HCT116 (cell line): Measurements from ENCODE around the gene KDM5A. TPM values are rescaled to one million over a fixed set of nuclear protein-coding genes. Genes with fewer than 3 reads are reported as not detected.

ENCODE experiments used
- CBX3 ChIP-seq: IDR thresholded peaks from 2 replicates; pipeline ENCODE4 v1.6.1; 2012; ENCODE audit warnings: low read depth
- CEBPB ChIP-seq: IDR thresholded peaks from 2 replicates; pipeline ENCODE4 v1.6.1; 2012; ENCODE audit warnings: low read depth
- EGR1 ChIP-seq: IDR thresholded peaks from 2 replicates; pipeline ENCODE4 v1.6.1; 2012; ENCODE audit warnings: low read depth
- EZH2 ChIP-seq: fragments of 200-600 bp; sonication (generic); IDR thresholded peaks from 2 replicates; pipeline ENCODE4 v1.6.1; 2017; ENCODE audit warnings: antibody characterized with exemption, mixed run types
- EZH2phosphoT487 ChIP-seq: fragments of 200-600 bp; IDR thresholded peaks from 2 replicates; pipeline ENCODE4 v1.6.1; 2018; ENCODE audit warnings: antibody characterized with exemption, borderline replicate concordance
- FOSL1 ChIP-seq: IDR thresholded peaks from 2 replicates; pipeline ENCODE4 v1.6.1; 2012; ENCODE audit warnings: low read depth
- POLR2A ChIP-seq: IDR thresholded peaks from 2 replicates; pipeline ENCODE4 v1.7.0; 2011; ENCODE audit warnings: borderline replicate concordance; ENCODE audit not compliant: insufficient read depth, insufficient read length; ENCODE audit errors: extremely low read depth
- RAD21 ChIP-seq: IDR thresholded peaks from 2 replicates; pipeline ENCODE4 v1.6.1; 2012; ENCODE audit warnings: low read depth, mild to moderate bottlenecking
- SP1 ChIP-seq: IDR thresholded peaks from 2 replicates; pipeline ENCODE4 v1.6.1; 2012; ENCODE audit warnings: low read depth
- SRF ChIP-seq: IDR thresholded peaks from 2 replicates; pipeline ENCODE4 v1.6.1; 2012; ENCODE audit warnings: low read depth
- TCF7L2 ChIP-seq: IDR thresholded peaks from 2 replicates; pipeline ENCODE4 v1.7.0; 2011; ENCODE audit warnings: borderline replicate concordance, inconsistent platforms; ENCODE audit not compliant: insufficient read depth, insufficient read length; ENCODE audit errors: extremely low read depth
- YY1 ChIP-seq: IDR thresholded peaks from 2 replicates; pipeline ENCODE4 v1.6.1; 2011; ENCODE audit warnings: low read length, low read depth, moderate library complexity, mild to moderate bottlenecking; ENCODE audit not compliant: insufficient replicate concordance; ENCODE audit errors: extremely low read depth
- ZNF274 ChIP-seq: fragments of 200-500 bp; sonication (Bioruptor generic); IDR thresholded peaks from 2 replicates; pipeline ENCODE4 v1.6.1; 2014; ENCODE audit warnings: mild to moderate bottlenecking, low read depth, low read length, inconsistent platforms
- total RNA-seq: library from RNA; stranded (reverse); gene quantifications from one replicate; pipeline ENCODE4 v1.2.1, GENCODE V29; 2021; ENCODE audit not compliant: unreplicated experiment
- TF ChIP-seq, protein P1 (sequence below): IDR thresholded peaks from 2 replicates; pipeline ENCODE4 v1.6.1; 2012; ENCODE audit warnings: low read depth
- TF ChIP-seq, protein P2 (sequence below): IDR thresholded peaks from 2 replicates; pipeline ENCODE4 v1.6.1; 2011; ENCODE audit warnings: mild to moderate bottlenecking, low read length, moderate library complexity; ENCODE audit not compliant: insufficient replicate concordance; ENCODE audit errors: extremely low read depth
- TF ChIP-seq, protein P3 (sequence below): IDR thresholded peaks from 2 replicates; pipeline ENCODE4 v1.6.1; 2012

KDM5A gene
- total RNA-seq, 1 experiment from 2014 or later: 49.0 TPM

DNA sequence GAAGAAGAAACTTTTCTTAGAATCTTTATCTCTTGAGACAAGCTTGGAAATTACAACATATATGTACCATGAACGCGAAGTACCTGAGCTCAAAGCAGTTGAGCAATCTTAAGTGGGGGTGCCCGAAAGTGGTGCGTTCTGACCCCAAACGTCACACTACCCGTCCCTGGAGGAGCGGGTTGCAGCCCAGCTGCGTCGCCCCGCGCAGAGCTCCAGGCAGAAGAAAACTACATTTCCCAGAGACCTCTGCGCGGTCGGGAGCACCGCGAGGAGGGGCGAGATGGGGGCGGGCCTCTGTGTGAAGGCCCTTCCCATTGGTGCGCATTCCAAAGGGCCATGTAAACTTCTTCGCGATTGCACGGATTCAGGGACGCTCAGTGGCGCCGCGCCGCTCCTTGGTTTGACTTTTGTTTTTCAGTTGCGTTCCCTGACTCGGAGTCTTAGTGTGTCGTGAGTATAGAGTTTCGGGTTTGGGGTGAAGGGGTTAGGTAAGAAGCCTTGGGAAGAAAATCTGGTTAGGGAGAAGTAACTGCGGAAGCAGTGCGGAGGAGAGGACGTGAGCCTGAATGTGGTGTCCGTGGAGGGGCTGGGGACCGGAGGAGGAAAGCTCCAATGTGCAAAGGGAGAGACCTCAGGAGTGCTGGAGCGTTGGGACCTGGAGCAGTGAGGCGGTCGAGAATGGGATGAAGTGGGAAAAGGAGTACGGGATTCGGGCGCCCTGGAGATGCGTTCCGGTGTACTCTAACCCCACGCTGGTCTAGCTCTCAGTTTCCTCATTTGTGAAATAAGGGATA is 12.3 kb upstream of the KDM5A start, which contains the start of gene CCDC77 (continued):
- TF ChIP-seq, protein P1, sequence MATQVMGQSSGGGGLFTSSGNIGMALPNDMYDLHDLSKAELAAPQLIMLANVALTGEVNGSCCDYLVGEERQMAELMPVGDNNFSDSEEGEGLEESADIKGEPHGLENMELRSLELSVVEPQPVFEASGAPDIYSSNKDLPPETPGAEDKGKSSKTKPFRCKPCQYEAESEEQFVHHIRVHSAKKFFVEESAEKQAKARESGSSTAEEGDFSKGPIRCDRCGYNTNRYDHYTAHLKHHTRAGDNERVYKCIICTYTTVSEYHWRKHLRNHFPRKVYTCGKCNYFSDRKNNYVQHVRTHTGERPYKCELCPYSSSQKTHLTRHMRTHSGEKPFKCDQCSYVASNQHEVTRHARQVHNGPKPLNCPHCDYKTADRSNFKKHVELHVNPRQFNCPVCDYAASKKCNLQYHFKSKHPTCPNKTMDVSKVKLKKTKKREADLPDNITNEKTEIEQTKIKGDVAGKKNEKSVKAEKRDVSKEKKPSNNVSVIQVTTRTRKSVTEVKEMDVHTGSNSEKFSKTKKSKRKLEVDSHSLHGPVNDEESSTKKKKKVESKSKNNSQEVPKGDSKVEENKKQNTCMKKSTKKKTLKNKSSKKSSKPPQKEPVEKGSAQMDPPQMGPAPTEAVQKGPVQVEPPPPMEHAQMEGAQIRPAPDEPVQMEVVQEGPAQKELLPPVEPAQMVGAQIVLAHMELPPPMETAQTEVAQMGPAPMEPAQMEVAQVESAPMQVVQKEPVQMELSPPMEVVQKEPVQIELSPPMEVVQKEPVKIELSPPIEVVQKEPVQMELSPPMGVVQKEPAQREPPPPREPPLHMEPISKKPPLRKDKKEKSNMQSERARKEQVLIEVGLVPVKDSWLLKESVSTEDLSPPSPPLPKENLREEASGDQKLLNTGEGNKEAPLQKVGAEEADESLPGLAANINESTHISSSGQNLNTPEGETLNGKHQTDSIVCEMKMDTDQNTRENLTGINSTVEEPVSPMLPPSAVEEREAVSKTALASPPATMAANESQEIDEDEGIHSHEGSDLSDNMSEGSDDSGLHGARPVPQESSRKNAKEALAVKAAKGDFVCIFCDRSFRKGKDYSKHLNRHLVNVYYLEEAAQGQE: no peak
- TF ChIP-seq FOSL1 (no peak), ZNF274 (no peak), SRF (no peak), POLR2A (peak; percentile 82), YY1 (peak; percentile 75), EZH2 (no peak), RAD21 (no peak), EGR1 (0 out of 2 replicates have a peak, but pooled peaks have one; percentile 32), EZH2phosphoT487 (no peak), SP1 (peak; percentile 99), TCF7L2 (no peak), CBX3 (0 out of 2 replicates have a peak, but pooled peaks have one; percentile 46), CEBPB (no peak)
- TF ChIP-seq, protein P2, sequence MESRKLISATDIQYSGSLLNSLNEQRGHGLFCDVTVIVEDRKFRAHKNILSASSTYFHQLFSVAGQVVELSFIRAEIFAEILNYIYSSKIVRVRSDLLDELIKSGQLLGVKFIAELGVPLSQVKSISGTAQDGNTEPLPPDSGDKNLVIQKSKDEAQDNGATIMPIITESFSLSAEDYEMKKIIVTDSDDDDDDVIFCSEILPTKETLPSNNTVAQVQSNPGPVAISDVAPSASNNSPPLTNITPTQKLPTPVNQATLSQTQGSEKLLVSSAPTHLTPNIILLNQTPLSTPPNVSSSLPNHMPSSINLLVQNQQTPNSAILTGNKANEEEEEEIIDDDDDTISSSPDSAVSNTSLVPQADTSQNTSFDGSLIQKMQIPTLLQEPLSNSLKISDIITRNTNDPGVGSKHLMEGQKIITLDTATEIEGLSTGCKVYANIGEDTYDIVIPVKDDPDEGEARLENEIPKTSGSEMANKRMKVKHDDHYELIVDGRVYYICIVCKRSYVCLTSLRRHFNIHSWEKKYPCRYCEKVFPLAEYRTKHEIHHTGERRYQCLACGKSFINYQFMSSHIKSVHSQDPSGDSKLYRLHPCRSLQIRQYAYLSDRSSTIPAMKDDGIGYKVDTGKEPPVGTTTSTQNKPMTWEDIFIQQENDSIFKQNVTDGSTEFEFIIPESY: peak; percentile 97
- TF ChIP-seq, protein P3, sequence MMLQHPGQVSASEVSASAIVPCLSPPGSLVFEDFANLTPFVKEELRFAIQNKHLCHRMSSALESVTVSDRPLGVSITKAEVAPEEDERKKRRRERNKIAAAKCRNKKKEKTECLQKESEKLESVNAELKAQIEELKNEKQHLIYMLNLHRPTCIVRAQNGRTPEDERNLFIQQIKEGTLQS: no peak
